ENCODE results near the gene TBC1D16.

Gene TBC1D16

DNA sequence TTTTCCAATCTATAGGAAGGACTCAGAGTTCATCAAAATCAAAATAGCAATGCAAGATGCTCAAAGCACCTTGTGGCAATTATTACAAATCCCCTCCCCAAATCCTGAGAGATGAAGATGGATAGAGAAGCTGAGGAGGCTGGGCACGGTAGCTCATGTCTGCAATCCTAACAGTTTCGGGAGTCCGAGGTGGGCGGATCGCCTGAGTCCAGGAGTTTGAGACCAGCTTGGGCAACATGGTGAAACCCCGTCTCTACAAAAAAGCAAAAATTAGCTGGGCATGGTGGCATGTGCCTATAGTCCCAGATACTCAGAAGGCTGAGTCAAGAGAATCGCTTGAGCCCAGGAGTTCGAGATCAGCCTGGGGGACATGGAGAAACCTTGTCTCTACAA, 8.6 kb downstream of the TBC1D16 start:
- TF ChIP-seq, protein P1, sequence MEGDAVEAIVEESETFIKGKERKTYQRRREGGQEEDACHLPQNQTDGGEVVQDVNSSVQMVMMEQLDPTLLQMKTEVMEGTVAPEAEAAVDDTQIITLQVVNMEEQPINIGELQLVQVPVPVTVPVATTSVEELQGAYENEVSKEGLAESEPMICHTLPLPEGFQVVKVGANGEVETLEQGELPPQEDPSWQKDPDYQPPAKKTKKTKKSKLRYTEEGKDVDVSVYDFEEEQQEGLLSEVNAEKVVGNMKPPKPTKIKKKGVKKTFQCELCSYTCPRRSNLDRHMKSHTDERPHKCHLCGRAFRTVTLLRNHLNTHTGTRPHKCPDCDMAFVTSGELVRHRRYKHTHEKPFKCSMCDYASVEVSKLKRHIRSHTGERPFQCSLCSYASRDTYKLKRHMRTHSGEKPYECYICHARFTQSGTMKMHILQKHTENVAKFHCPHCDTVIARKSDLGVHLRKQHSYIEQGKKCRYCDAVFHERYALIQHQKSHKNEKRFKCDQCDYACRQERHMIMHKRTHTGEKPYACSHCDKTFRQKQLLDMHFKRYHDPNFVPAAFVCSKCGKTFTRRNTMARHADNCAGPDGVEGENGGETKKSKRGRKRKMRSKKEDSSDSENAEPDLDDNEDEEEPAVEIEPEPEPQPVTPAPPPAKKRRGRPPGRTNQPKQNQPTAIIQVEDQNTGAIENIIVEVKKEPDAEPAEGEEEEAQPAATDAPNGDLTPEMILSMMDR (IDR thresholded peaks at IDR 0.05) = no peak

DNA sequence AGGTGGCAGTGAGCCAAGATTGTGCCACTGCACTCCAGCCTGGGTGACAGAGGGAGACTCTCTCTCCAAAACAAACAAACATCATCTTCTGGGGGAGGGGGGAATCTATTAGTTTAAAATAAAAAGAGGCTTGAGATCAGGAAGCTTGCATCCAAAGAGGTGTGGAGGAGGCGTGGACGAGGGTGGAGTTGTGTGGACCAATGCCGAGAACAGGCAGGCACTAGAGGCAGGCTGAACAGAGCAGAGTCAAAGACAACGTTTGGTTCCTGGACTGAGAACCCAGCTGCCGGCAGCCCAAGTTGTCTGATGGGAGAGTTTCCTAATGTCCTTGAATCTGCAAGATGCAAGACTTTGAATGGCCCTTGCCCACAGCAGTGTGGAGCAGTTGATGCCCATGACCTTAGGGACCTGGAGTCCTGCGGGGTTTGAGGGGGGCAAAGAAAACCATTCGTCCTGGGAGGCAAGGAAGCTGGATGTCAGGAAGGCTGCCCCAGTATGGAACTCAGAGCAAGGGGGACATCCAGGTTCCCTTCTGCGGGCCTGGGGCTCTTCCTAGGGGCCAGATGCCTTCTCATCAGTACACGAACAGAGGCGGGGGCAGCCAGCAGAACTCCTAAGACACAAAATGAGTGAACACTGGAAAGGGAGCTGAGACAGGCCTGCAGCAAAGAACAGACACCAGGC, 9.2 kb downstream of the TBC1D16 start:
- TF ChIP-seq, protein P1 (IDR thresholded peaks at IDR 0.05) = no peak

DNA sequence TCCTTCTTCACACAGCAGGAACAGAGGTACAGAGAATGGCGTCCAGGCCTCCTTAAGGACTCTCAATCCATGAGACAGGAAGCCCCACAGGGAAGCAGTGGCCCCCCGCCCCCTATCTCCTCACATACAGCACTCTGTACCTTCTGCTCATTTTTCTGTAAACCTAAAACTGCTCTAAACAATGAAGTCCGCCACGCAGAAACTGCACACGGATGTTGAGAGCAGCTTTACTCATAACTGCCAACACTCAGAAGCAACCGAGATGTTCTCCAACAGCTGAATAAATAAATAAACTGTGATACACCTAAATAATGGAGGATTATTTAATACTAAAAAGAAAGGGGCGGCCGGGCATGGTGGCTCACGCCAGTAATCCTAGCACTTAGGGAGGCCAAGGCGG, 9.9 kb downstream of the TBC1D16 start:
- TF ChIP-seq, protein P1 (IDR thresholded peaks at IDR 0.05) = no peak

DNA sequence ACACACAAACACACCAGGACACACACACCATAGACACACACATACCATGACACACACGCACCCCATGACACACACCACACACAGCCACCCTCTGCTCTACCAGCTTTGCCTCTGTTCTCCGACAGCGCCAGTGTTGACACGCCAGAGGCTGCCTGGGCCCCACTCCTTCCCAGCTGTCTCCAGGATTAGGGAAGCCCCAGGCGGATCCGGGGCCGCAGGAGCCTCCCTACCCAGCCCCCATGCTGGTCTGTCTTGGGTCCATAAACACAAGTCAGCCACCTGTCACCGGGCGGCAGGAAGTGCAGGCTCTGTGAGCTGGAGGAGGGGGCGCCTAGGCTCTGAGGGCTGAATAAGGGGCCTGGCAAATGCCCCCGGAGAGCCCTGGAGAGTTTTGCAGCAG, 10.5 kb downstream of the TBC1D16 start:
- TF ChIP-seq, protein P1 (IDR thresholded peaks at IDR 0.05) = no peak

DNA sequence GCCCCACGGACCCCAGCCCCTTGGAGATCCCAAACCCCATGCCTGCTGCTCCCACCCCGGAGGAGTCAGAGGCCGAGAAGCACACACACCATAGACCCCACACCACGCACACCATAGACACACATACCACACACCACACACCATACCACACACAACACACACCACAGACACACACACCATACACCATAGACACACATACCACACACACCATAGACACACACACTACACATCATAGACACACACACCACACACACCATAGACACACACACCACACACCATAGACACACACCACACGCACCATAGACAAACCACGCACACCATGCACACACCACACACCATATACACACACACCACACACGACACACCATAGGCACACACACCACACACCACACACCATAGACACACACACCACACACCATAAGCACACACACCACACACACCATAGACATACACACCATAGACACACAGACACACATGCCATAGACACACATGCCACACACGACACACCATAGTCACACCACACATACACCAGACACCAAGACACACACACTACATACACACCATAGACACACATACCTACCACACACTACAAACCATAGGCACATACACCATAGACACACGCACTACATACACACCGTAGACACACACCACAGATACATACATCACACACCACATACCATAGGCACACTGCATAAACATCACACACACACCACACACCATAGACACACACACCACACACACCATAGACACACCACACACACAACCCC, 11.3 kb downstream of the TBC1D16 start:
- TF ChIP-seq, protein P1 (IDR thresholded peaks at IDR 0.05) = no peak

DNA sequence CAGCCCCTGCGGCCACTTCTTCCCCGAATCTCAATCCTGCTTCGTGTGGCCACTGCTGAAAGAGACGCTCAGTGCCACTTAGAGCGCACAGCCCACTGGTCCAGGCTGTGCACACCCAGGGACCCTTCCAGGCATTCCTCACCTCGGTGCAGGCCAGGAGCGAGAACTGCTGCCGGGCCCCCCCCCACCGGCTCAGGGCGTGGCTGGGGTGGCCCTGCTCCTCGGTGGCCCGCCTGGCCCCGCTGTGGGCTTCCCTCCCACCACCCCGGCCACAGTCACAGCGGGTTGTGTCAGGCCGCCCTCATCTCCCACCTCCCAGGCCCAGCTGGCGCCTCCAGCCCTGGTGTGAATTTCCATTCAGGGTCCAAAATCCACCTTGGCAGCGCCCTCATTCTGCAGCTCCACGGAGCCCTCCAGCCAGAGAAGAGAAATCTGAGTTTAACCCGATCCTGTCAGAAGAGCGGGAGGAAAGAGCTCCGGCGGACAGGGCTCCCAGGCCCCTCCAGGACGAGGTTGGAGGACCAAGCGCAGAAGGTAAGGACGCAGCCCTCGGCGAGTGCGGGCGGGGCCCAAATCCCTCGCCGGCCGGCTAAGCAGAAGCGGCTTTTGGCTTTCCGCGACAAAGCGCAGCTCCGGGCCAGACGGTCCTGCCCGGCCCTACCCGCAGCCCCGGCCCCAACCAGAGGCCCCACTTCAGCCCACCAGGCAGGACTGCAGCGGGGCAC, 12.0 kb downstream of the TBC1D16 start:
- TF ChIP-seq, protein P1 (IDR thresholded peaks at IDR 0.05) = no peak

DNA sequence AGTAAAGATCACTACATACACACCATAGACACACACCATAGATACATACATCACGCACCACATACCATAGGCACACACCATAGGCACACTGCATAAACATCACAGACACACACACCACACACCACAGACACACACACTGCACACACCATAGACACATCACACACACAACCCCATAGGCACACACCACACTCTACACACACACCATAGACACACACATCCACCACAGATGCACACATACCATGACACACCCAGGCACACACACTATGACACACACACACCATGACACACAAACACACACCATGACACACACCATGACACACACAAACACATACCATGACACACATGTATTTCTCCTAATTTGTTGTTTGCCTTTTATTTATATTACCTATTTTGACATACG, 14.1 kb downstream of the TBC1D16 start:
- TF ChIP-seq, protein P1 (IDR thresholded peaks at IDR 0.05) = no peak
